A673 (cell line): Measurements from ENCODE around the gene LRP1. TPM values are rescaled to one million over a fixed set of nuclear protein-coding genes. Genes with fewer than 3 reads are reported as not detected.

Experiments
- BruUV-seq: library from RNA; stranded (reverse); fragments of 400-500 nt; replicated peaks from 2 replicates; lab custom pipeline; 2021; lab: Mats Ljungman, UMichigan
- CTCF ChIA-PET: fragments of 300-600 bp; sonication (Branson Sonifier 250); formaldehyde crosslinking; loops from one replicate; lab custom pipeline; 2022; ENCODE audit warnings: antibody characterized with exemption; lab: Charles Lee
- POLR2A ChIA-PET: fragments of 300-600 bp; sonication (Branson Sonifier 250); formaldehyde crosslinking; loops from one replicate; lab custom pipeline; 2022; ENCODE audit warnings: antibody characterized with exemption; ENCODE audit not compliant: low non-redundant PET; lab: Charles Lee
- DNase-seq: peaks from one replicate; pipeline ENCODE4 v3.0.0-alpha.2; 2015; ENCODE audit warnings: low spot score
- H3K27ac ChIP-seq: fragments of 200-600 bp; sonication (generic); 2 replicates; pipeline ENCODE4 v1.5.1; 2016; ENCODE audit warnings: mixed run types, low read depth, mild to moderate bottlenecking, mixed read lengths, antibody characterized with exemption, low read length; ENCODE audit not compliant: poor library complexity, severe bottlenecking
- H3K27me3 ChIP-seq: fragments of 200-600 bp; sonication (generic); replicated peaks from 2 replicates; pipeline ENCODE4 v1.6.1; 2017; ENCODE audit warnings: mixed run types, low read depth, mild to moderate bottlenecking, mixed read lengths, antibody characterized with exemption, low read length; ENCODE audit not compliant: insufficient read depth, poor library complexity
- H3K36me3 ChIP-seq: fragments of 200-600 bp; sonication (generic); 2 replicates; pipeline ENCODE4 v1.6.1; 2016; ENCODE audit warnings: mixed run types, mild to moderate bottlenecking, mixed read lengths, antibody characterized with exemption, low read length; ENCODE audit not compliant: insufficient read depth, poor library complexity, severe bottlenecking
- H3K4me1 ChIP-seq: fragments of 200-600 bp; sonication (generic); 2 replicates; pipeline ENCODE4 v1.6.1; 2017; ENCODE audit warnings: mixed run types, mild to moderate bottlenecking, mixed read lengths, antibody characterized with exemption, low read length; ENCODE audit not compliant: insufficient read depth, poor library complexity, severe bottlenecking
- H3K4me3 ChIP-seq: fragments of 200-600 bp; sonication (generic); 2 replicates; pipeline ENCODE4 v1.5.1; 2016; ENCODE audit warnings: low read depth, mixed run types, mild to moderate bottlenecking, mixed read lengths, low read length; ENCODE audit not compliant: poor library complexity, severe bottlenecking
- H3K9me3 ChIP-seq: fragments of 200-600 bp; sonication (generic); 2 replicates; pipeline ENCODE4 v1.6.1; 2016; ENCODE audit warnings: mixed run types, low read depth, mild to moderate bottlenecking, mixed read lengths, antibody characterized with exemption, low read length; ENCODE audit not compliant: poor library complexity, severe bottlenecking
- EZH2 ChIP-seq: fragments of 200-600 bp; sonication (generic); IDR thresholded peaks from 2 replicates; pipeline ENCODE4 v1.6.1; 2017; ENCODE audit warnings: borderline replicate concordance, low read depth, mild to moderate bottlenecking, mixed read lengths, antibody characterized with exemption, low read length; ENCODE audit not compliant: poor library complexity, severe bottlenecking
- intact Hi-C: fragments of 100-400 bp; cut with micrococcal nuclease; formaldehyde crosslinking; loops from one replicate; pipeline ENCODE4 v1.10.0; 2022; ENCODE audit not compliant: unreplicated experiment
- total RNA-seq: library from RNA; stranded (reverse); gene quantifications from 2 replicates; pipeline ENCODE4 v1.2.3, GENCODE V29; 2021
- TF ChIP-seq, protein P1 (sequence below): fragments of 300-800, 200-600 bp; sonication (generic); conservative IDR thresholded peaks from 2 replicates; pipeline ENCODE4 v1.5.1; 2017; ENCODE audit warnings: low read depth, mild to moderate bottlenecking, antibody characterized with exemption, low read length, moderate library complexity, mixed read lengths

The LRP1 gene
- total RNA-seq, 1 experiment from 2014 or later: 31.0 TPM

GRCh38 chr12:57229046-57229633, 100.9 kb downstream of the LRP1 start:
- no peak for DNase-seq

GRCh38 chr12:57229634-57230380, 101.5 kb downstream of the LRP1 start, which contains the start of gene SHMT2:
Gene SHMT2, plus strand, starts transcription at chr12:57229711. Its CDS starts 68 bp downstream, at chr12:57229779.
- peak; percentile 97 for DNase-seq
- Histone ChIP-seq H3K4me3 (peak within 1 kb of the TSS; percentile 91), H3K9me3 (no peaks in the 10 kb centered on the region), H3K4me1 (peaks cover 37% of the 10 kb centered on the region), H3K27ac (peak within 1 kb of the TSS; percentile 94), H3K27me3 (no peaks in the 10 kb centered on the region), H3K36me3 (peaks cover 41% of the 10 kb centered on the region)
- POLR2A ChIA-PET: interaction anchor here (0.6 to 1.2 kb wide), 5 partner anchors 8 to 926 kb away, joined by 3 to 7 read pairs (median 4); no protein-coding TSS in a partner anchor
- intact Hi-C loops: no loop called here
- TF ChIP-seq EZH2: no peak
- TF ChIP-seq, protein P1, sequence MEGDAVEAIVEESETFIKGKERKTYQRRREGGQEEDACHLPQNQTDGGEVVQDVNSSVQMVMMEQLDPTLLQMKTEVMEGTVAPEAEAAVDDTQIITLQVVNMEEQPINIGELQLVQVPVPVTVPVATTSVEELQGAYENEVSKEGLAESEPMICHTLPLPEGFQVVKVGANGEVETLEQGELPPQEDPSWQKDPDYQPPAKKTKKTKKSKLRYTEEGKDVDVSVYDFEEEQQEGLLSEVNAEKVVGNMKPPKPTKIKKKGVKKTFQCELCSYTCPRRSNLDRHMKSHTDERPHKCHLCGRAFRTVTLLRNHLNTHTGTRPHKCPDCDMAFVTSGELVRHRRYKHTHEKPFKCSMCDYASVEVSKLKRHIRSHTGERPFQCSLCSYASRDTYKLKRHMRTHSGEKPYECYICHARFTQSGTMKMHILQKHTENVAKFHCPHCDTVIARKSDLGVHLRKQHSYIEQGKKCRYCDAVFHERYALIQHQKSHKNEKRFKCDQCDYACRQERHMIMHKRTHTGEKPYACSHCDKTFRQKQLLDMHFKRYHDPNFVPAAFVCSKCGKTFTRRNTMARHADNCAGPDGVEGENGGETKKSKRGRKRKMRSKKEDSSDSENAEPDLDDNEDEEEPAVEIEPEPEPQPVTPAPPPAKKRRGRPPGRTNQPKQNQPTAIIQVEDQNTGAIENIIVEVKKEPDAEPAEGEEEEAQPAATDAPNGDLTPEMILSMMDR: no peak
- TSS peak; percentile 45 for BruUV-seq
- CTCF ChIA-PET: interaction anchor here (1.2 to 2.0 kb wide), 4 partner anchors 10 to 229 kb away, joined by 4 to 27 read pairs (median 8); partner anchors contain the start of gene GLI1

More at GRCh38 chr12:57229046-57229633, 100.9 kb downstream of the LRP1 start:
- TSS peak; percentile 85 for BruUV-seq
- peak overlapping the region; percentile 91 for H3K4me3 ChIP-seq
- TF ChIP-seq, protein P1: no peak
- no peak for TF ChIP-seq EZH2
- no peaks in the 10 kb centered on the region for H3K27me3 ChIP-seq
- intact Hi-C loops: no loop called here
- CTCF ChIA-PET: interaction anchor here (1.2 to 2.0 kb wide), 4 partner anchors 10 to 230 kb away, joined by 4 to 27 read pairs (median 8); partner anchors contain the start of gene GLI1
- H3K27ac ChIP-seq: peak overlapping the region; percentile 94
- POLR2A ChIA-PET: interaction anchor here (0.7 to 1.2 kb wide), 4 partner anchors 9 to 167 kb away, joined by 3 to 7 read pairs (median 4); no protein-coding TSS in a partner anchor
- peaks cover 33% of the 10 kb centered on the region for H3K4me1 ChIP-seq
- peaks cover 36% of the 10 kb centered on the region for H3K36me3 ChIP-seq
- H3K9me3 ChIP-seq: no peaks in the 10 kb centered on the region

DNA sequence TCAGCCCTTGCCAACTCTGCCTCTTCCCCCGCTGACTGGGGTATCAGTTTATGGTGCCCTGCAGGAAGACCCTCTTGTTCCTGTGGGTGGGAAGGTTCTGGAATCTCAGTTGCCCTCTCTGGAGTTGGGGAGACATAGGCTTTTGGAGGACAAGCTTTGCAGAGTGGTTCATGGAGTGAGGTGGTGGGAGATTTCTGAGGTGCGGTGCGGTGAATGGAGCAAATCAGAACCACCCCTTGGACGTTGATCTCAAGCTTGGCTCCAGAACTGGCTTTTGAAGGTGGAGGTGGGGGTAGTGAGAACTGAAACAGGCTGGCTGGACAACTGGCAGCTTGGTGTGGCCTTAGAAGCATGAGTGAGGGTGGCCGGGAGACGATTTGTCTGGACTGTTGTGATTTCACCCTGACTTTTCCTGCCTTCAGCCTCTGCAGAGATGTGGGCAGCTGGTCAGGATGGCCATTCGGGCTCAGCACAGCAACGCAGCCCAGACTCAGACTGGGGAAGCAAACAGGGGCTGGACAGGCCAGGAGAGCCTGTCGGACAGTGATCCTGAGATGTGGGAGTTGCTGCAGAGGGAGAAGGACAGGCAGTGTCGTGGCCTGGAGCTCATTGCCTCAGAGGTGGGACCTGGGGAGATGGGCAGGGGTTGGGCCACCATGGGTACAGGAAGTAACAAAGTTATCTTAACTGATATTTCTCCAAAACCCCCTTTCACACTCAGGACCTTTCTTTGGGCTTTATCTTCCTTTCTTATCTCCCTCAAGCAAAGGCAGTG, 102.3 kb downstream of the LRP1 start:
- POLR2A ChIA-PET: interaction anchor here (0.6 to 1.2 kb wide), 2 partner anchors 12 to 926 kb away, joined by 4 to 7 read pairs; no protein-coding TSS in a partner anchor
- BruUV-seq: no TSS peak
- H3K9me3 ChIP-seq: no peaks in the 10 kb centered on the region
- H3K4me3 ChIP-seq: peak overlapping the region; percentile 91
- peaks cover 37% of the 10 kb centered on the region for H3K4me1 ChIP-seq
- DNase-seq: no peak
- intact Hi-C loops: no loop called here
- no peaks in the 10 kb centered on the region for H3K27me3 ChIP-seq
- TF ChIP-seq, protein P1: no peak
- peak overlapping the region; percentile 94 for H3K27ac ChIP-seq
- CTCF ChIA-PET: interaction anchor here (0.6 to 2.0 kb wide), 2 partner anchors 9 kb away, joined by 3 to 27 read pairs; no protein-coding TSS in a partner anchor
- H3K36me3 ChIP-seq: peaks cover 43% of the 10 kb centered on the region
